ENCODE results near the gene NATD1.

NATD1 gene

GRCh38 chr17:21294321-21295035 is 41.3 kb upstream of the NATD1 start:
- TF ChIP-seq CTCF (IDR thresholded peaks at IDR 0.05; ENCODE audit: low read length, missing control alignments): no peak
- DNase-seq (ENCODE audit: low read depth): no peak
- no peak overlapping the region for H3K4me3 ChIP-seq (replicated peaks; ENCODE audit: low read depth, low read length)

- TF ChIP-seq CTCF (IDR thresholded peaks at IDR 0.05; ENCODE audit: low read length, missing control alignments): no peak
- DNase-seq (ENCODE audit: low read depth): no peak
- no peak overlapping the region for H3K4me3 ChIP-seq (replicated peaks; ENCODE audit: low read depth, low read length)
Observed at GRCh38 chr17:21293831-21294210, 40.6 kb upstream of the NATD1 start.

GRCh38 chr17:21292867-21293830 is 39.9 kb upstream of the NATD1 start:
- TF ChIP-seq CTCF (IDR thresholded peaks at IDR 0.05; ENCODE audit: low read length, missing control alignments): no peak
- no peak overlapping the region for H3K4me3 ChIP-seq (replicated peaks; ENCODE audit: low read depth, low read length)
- DNase-seq (ENCODE audit: low read depth): no peak

- no peak for DNase-seq (ENCODE audit: low read depth)
- no peak for TF ChIP-seq CTCF (IDR thresholded peaks at IDR 0.05; ENCODE audit: low read length, missing control alignments)
- H3K4me3 ChIP-seq (replicated peaks; ENCODE audit: low read depth, low read length): no peak overlapping the region
Observed at GRCh38 chr17:21291862-21292261, 38.7 kb upstream of the NATD1 start.

GRCh38 chr17:21291357-21291756 is 38.1 kb upstream of the NATD1 start:
- no peak overlapping the region for H3K4me3 ChIP-seq (replicated peaks; ENCODE audit: low read depth, low read length)
- DNase-seq (ENCODE audit: low read depth): no peak
- TF ChIP-seq CTCF (IDR thresholded peaks at IDR 0.05; ENCODE audit: low read length, missing control alignments): no peak

- no peak overlapping the region for H3K4me3 ChIP-seq (replicated peaks; ENCODE audit: low read depth, low read length)
- no peak for DNase-seq (ENCODE audit: low read depth)
Observed at GRCh38 chr17:21289902-21290571, 36.8 kb upstream of the NATD1 start.

More at GRCh38 chr17:21289902-21290571, 36.8 kb upstream of the NATD1 start:
- TF ChIP-seq CTCF (IDR thresholded peaks at IDR 0.05; ENCODE audit: low read length, missing control alignments): no peak

Data from fibroblast of pulmonary artery (primary cell).